HepG2 (cell line): ENCODE measurements around the gene SYNGR2. TPM values are rescaled to one million over a fixed set of nuclear protein-coding genes. Genes with fewer than 3 reads are reported as not detected.

Experiments
- AGO1 ChIP-seq: fragments of 200-400 bp; formaldehyde crosslinking; IDR thresholded peaks from 2 replicates; pipeline ENCODE4 v1.6.1; 2017; ENCODE audit warnings: mild to moderate bottlenecking, low read depth, low read length, moderate library complexity; ENCODE audit not compliant: poor library complexity, severe bottlenecking
- E2F2 ChIP-seq: sonication (generic); formaldehyde crosslinking; IDR thresholded peaks from 2 replicates; pipeline ENCODE4 v1.4.0; 2020; ENCODE audit warnings: missing genetic modification reagents, borderline replicate concordance
- ETS1 ChIP-seq: sonication (generic); formaldehyde crosslinking; IDR thresholded peaks from 2 replicates; pipeline ENCODE4 v1.4.0; 2020; ENCODE audit warnings: missing genetic modification reagents
- HMGXB4 ChIP-seq, 2 experiments: sonication (generic) in 1 of 2; formaldehyde crosslinking in 1 of 2; IDR thresholded peaks; 2 replicates each; pipeline versions ENCODE4 v1.4.0 to v1.6.1; 2018 to 2020; ENCODE audit warnings: missing genetic modification reagents in 2 of 2, borderline replicate concordance in 1 of 2, low read depth in 1 of 2, mild to moderate bottlenecking in 1 of 2, missing biosample characterization in 1 of 2
- KDM6A ChIP-seq: IDR thresholded peaks from 2 replicates; pipeline ENCODE4 v1.6.1; 2016; ENCODE audit warnings: low read depth
- MIXL1 ChIP-seq: IDR thresholded peaks from 2 replicates; pipeline ENCODE4 v1.6.1; 2016
- MZF1 ChIP-seq: sonication (generic); formaldehyde crosslinking; IDR thresholded peaks from 2 replicates; pipeline ENCODE4 v1.8.1; 2023; ENCODE audit warnings: mild to moderate bottlenecking, missing genetic modification reagents, borderline replicate concordance
- PBX2 ChIP-seq: IDR thresholded peaks from 2 replicates; pipeline ENCODE4 v1.6.1; 2016; ENCODE audit warnings: control low read depth
- POLR2A ChIP-seq, 2 experiments: IDR thresholded peaks; 2 replicates each; pipeline ENCODE4 v1.6.1; 2011; ENCODE audit warnings: low read depth in 2 of 2, low read length in 2 of 2, mild to moderate bottlenecking in 1 of 2, moderate library complexity in 1 of 2; ENCODE audit not compliant: insufficient read depth in 1 of 2
- SNAPC5 ChIP-seq: sonication (generic); formaldehyde crosslinking; IDR thresholded peaks from 2 replicates; pipeline ENCODE4 v1.8.1; 2023; ENCODE audit warnings: mild to moderate bottlenecking, missing genetic modification reagents, borderline replicate concordance
- SP4 ChIP-seq: sonication (generic); formaldehyde crosslinking; IDR thresholded peaks from 2 replicates; pipeline ENCODE4 v1.8.1; 2023; ENCODE audit warnings: mild to moderate bottlenecking, missing genetic modification reagents
- ZBTB1 ChIP-seq: sonication (generic); formaldehyde crosslinking; IDR thresholded peaks from 2 replicates; pipeline ENCODE4 v1.4.0; 2020; ENCODE audit warnings: missing genetic modification reagents, borderline replicate concordance
- ZFAT ChIP-seq: sonication (generic); formaldehyde crosslinking; conservative IDR thresholded peaks from 2 replicates; pipeline ENCODE4 v1.8.1; 2023; ENCODE audit warnings: missing genetic modification reagents, inconsistent platforms
- ZNF362 ChIP-seq: sonication (generic); formaldehyde crosslinking; IDR thresholded peaks from 2 replicates; pipeline ENCODE4 v1.4.0; 2020; ENCODE audit warnings: missing genetic modification reagents, mild to moderate bottlenecking, borderline replicate concordance
- ZNF563 ChIP-seq: sonication (generic); formaldehyde crosslinking; IDR thresholded peaks from 2 replicates; pipeline ENCODE4 v1.8.0; 2022; ENCODE audit warnings: mild to moderate bottlenecking, moderate library complexity, missing genetic modification reagents
- polyA plus RNA-seq, 8 experiments: library from polyadenylated mRNA; depleted of rRNA in 3 of 8; stranded (reverse) in 7 of 8; unstranded in 1 of 8; fragments of >200 nt; fragmentation: Illumina TruSeq in 4 of 8; extraction: Trizol in 4 of 8; gene quantifications; 2 replicates each; pipeline versions ENCODE4 v1.2.1 to v1.2.3, GENCODE V29; 2011 to 2016; ENCODE audit warnings: low read depth in 4 of 8, missing spikeins in 1 of 8, mixed read lengths in 1 of 8; ENCODE audit not compliant: insufficient read depth in 1 of 8
- total RNA-seq, 5 experiments: library from RNA; depleted of rRNA; stranded (reverse); fragments of >200 nt; fragmentation: Illumina TruSeq; extraction: Trizol; gene quantifications; 2 replicates each; pipeline ENCODE4 v1.2.3, GENCODE V29; 2016; ENCODE audit warnings: low read depth in 1 of 5
- TF ChIP-seq, protein P1 (sequence below): sonication (generic); formaldehyde crosslinking; IDR thresholded peaks from 2 replicates; pipeline ENCODE4 v1.5.1; 2020; ENCODE audit warnings: missing genetic modification reagents, mild to moderate bottlenecking, borderline replicate concordance
- TF ChIP-seq, protein P2 (sequence below): sonication (generic); formaldehyde crosslinking; IDR thresholded peaks from 2 replicates; pipeline ENCODE4 v1.8.1; 2023; ENCODE audit warnings: mild to moderate bottlenecking, inconsistent platforms, moderate library complexity, missing genetic modification reagents, borderline replicate concordance

Gene SYNGR2
- total and polyA plus RNA-seq, 2 of the 13 experiments (the other 11 are each of a cell fraction or from before 2014, with no cell fraction given): 46.7 to 170 TPM

DNA sequence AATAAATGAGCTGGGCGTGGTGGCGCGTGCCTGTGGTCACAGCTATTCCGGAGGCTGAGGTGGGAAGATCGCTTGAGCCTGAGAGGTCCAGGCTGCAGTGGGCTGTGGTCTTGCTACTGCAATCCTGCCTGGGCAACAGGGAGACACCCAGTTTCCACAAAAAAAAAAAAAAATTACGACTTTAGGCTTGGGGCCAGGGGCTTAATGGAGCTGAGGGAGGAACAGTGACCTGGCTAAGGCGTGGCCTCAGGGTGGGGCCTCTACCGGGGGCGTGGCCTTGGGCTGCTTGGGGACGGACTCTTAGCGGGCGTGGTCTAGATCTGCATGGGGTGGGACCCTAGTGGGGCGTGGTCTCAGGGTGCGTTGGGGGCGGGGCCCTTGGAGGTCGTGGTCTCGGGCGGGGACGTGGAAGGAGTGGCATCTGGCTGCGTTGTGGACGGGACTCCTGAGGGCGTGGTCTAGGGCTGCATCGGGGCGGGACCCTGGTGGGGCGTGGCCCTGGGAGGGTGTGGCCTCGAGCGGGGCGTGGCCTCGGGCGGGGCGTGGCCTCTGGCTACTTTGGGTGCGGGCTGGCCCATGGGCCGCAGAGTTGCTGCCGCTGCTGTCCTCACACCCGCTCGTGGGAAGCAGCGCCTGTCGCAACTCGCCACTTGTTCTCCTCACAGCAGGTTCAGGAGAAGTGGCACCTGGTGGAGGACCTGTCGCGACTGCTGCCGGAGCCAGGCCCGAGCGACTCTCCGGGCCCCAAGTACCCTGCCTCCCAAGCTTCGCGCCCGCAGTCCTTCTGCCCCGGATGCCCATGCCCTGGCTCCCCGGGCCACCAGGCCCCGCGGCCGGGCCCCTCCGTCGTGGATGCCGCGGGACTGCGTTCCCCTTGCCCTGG is 28.0 kb upstream of the SYNGR2 start (continued):
- peak in 1 of 2 experiments; percentile 21; a peak in 1 of 4 replicates for TF ChIP-seq HMGXB4 (CRISPR knock-in tag; IDR thresholded peaks at IDR 0.05; ENCODE audit: borderline replicate concordance in 1 of 2, low read depth in 1 of 2)
- TF ChIP-seq SP4 (CRISPR knock-in tag): peak; percentile 100
- TF ChIP-seq POLR2A (IDR thresholded peaks at IDR 0.05; ENCODE audit: insufficient read depth in 1 of 2, low read depth in 2 of 2, low read length in 2 of 2): peak in 1 of 2 experiments; percentile 26; a peak in 1 of 4 replicates
- TF ChIP-seq MZF1: no peak
- TF ChIP-seq E2F2 (CRISPR knock-in tag): no peak
- TF ChIP-seq, protein P1, sequence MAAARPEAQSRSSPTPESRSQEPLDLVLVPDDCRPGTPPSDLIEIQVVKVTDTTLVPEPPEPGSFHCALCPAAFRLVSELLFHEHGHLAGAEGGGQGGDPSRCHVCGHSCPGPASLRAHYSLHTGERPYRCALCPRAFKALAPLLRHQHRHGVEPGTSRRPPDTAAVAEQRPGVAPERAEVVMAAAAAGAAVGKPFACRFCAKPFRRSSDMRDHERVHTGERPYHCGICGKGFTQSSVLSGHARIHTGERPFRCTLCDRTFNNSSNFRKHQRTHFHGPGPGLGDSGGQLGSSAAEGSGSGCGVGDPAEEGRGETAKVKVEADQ (CRISPR knock-in tag): 0 out of 2 replicates have a peak, but pooled peaks have one; percentile 74
- TF ChIP-seq SNAPC5 (CRISPR knock-in tag): no peak
- TF ChIP-seq KDM6A (CRISPR knock-in tag): no peak
- TF ChIP-seq ZNF362 (CRISPR knock-in tag): peak; percentile 54; the same call in 1 of the 2 replicates
- TF ChIP-seq PBX2: no peak
- TF ChIP-seq ZBTB1 (CRISPR knock-in tag): no peak
- TF ChIP-seq ZFAT (CRISPR knock-in tag): no peak
- 0 out of 2 replicates have a peak, but pooled peaks have one; percentile 5 for TF ChIP-seq ZNF563 (CRISPR knock-in tag)
- no peak for TF ChIP-seq ETS1
- TF ChIP-seq, protein P2, sequence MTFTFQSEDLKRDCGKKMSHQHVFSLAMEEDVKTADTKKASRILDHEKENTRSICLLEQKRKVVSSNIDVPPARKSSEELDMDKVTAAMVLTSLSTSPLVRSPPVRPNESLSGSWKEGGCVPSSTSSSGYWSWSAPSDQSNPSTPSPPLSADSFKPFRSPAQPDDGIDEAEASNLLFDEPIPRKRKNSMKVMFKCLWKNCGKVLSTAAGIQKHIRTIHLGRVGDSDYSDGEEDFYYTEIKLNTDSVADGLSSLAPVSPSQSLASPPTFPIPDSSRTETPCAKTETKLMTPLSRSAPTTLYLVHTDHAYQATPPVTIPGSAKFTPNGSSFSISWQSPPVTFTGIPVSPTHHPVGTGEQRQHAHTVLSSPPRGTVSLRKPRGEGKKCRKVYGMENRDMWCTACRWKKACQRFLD: 0 out of 2 replicates have a peak, but pooled peaks have one; percentile 12
- no peak for TF ChIP-seq MIXL1 (CRISPR knock-in tag)
- TF ChIP-seq AGO1: no peak
